WERI-Rb-1 (cell line): Measurements from ENCODE around the gene LASP1NB.
"Not testable (repeated sequence)": the region's sequence is repeated elsewhere in the genome, so short reads cannot be mapped to it uniquely, and the experiment has no call there.

Source experiments
- DNase-seq: peaks from one replicate; pipeline ENCODE4 v3.0.0-alpha.2; 2020
- H3K27ac ChIP-seq: fragments of 250-450 bp; sonication (Bioruptor Pico); 2 replicates; pipeline ENCODE4 v1.5.1; 2020; ENCODE audit warnings: mild to moderate bottlenecking, moderate library complexity
- H3K27me3 ChIP-seq: fragments of 250-450 bp; sonication (Bioruptor Pico); 2 replicates; pipeline ENCODE4 v1.5.1; 2021; ENCODE audit warnings: mild to moderate bottlenecking, low read depth, moderate library complexity; ENCODE audit not compliant: insufficient read depth, severe bottlenecking
- H3K36me3 ChIP-seq: fragments of 250-450 bp; sonication (Bioruptor Pico); 2 replicates; pipeline ENCODE4 v1.5.1; 2020; ENCODE audit warnings: mild to moderate bottlenecking, moderate library complexity
- H3K4me3 ChIP-seq: 2 replicates; pipeline ENCODE4 v1.5.1; 2011; ENCODE audit warnings: low read depth, mild to moderate bottlenecking, control low read depth, low read length
- H3K9me3 ChIP-seq: fragments of 250-450 bp; sonication (Bioruptor Pico); 2 replicates; pipeline ENCODE4 v1.5.1; 2021; ENCODE audit warnings: mild to moderate bottlenecking, moderate library complexity; ENCODE audit not compliant: severe bottlenecking
- TF ChIP-seq, protein P1 (sequence below): IDR thresholded peaks from 2 replicates; pipeline ENCODE4 v1.5.1; 2011; ENCODE audit warnings: low read depth, mild to moderate bottlenecking, control low read depth, inconsistent platforms, low read length

The LASP1NB gene

DNA sequence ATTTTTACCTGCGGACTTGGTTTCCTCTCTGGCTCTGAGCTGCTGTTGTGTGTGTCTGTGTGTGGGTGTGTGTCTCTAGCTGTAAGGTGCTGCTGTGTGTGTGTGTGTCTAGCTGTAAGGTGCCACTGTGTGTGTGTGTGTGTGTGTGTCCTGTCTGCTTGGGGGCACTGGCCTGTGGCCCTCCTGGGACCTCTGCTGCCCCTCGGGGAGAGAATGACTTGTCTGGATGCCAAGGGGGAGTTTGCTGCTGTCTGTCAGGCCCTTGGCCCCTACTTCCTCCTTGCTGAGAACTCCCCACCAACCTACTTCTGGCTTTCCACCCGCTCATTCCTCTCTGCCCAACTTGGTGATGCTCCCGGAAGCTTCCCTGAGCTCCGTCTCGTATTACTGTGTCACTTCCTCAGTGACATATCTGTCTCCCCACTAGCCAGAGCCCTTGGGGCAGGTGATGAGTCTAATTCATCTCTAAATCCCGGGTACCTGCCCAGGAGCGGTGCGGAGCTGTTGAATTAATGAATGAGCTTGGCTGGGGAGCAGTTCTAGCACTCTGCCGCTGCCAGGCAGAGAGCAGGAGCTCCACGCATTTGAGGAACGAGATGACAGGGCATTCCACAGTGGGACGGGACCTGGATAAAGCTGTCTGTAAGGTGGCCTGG, 3.5 kb upstream of the LASP1NB start:
- Histone ChIP-seq H3K36me3 (0 out of 2 replicates have a peak, but pooled peaks cover 3% of the 10 kb centered on the region), H3K9me3 (no peaks in the 10 kb centered on the region), H3K4me3 (no peak overlapping the region), H3K27ac (no peak overlapping the region), H3K27me3 (no peaks in the 10 kb centered on the region)
- TF ChIP-seq, protein P1, sequence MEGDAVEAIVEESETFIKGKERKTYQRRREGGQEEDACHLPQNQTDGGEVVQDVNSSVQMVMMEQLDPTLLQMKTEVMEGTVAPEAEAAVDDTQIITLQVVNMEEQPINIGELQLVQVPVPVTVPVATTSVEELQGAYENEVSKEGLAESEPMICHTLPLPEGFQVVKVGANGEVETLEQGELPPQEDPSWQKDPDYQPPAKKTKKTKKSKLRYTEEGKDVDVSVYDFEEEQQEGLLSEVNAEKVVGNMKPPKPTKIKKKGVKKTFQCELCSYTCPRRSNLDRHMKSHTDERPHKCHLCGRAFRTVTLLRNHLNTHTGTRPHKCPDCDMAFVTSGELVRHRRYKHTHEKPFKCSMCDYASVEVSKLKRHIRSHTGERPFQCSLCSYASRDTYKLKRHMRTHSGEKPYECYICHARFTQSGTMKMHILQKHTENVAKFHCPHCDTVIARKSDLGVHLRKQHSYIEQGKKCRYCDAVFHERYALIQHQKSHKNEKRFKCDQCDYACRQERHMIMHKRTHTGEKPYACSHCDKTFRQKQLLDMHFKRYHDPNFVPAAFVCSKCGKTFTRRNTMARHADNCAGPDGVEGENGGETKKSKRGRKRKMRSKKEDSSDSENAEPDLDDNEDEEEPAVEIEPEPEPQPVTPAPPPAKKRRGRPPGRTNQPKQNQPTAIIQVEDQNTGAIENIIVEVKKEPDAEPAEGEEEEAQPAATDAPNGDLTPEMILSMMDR: no peak
- DNase-seq: no peak

DNA sequence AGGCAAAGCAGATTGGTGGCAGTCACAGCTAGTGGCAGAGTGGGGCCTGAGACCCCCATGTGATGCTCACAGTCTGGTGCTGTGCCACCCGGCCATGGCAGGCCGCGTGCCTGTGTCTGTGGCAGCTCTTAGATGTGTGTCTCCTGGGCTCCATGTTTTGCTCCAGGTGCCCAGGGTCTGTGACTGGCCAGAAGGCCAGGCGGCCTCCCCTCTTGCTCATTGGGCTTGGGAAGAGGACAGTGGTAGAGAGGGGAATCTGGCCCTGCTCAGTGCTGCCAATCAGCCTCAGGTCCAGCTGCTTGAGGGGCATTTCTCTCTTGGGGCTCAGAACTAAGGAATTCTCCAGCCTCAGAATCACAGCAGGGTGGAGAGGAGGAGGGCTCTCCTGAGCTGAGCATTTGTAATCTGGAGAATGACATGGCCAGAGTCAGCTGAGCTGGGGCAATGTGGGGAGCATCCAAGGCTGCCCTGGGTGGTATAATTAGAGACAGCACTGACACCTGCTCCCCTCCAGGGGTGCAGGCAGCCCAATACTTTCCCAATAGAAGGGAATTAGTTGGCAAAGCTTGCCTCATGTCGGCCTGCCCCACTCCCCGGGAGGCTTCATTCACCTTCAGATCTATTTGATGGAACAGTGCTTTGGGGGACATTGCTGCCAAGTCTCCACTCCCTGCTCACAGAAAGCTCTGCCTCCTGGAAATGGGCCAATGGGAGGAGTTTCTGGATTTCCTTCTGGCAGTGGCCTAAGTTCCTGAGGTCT, 2.7 kb upstream of the LASP1NB start:
- no peaks in the 10 kb centered on the region for H3K27me3 ChIP-seq
- H3K9me3 ChIP-seq: no peaks in the 10 kb centered on the region
- no peak for DNase-seq
- TF ChIP-seq, protein P1: no peak
- H3K27ac ChIP-seq: no peak overlapping the region
- no peak overlapping the region for H3K4me3 ChIP-seq
- 0 out of 2 replicates have a peak, but pooled peaks cover 3% of the 10 kb centered on the region for H3K36me3 ChIP-seq

DNA sequence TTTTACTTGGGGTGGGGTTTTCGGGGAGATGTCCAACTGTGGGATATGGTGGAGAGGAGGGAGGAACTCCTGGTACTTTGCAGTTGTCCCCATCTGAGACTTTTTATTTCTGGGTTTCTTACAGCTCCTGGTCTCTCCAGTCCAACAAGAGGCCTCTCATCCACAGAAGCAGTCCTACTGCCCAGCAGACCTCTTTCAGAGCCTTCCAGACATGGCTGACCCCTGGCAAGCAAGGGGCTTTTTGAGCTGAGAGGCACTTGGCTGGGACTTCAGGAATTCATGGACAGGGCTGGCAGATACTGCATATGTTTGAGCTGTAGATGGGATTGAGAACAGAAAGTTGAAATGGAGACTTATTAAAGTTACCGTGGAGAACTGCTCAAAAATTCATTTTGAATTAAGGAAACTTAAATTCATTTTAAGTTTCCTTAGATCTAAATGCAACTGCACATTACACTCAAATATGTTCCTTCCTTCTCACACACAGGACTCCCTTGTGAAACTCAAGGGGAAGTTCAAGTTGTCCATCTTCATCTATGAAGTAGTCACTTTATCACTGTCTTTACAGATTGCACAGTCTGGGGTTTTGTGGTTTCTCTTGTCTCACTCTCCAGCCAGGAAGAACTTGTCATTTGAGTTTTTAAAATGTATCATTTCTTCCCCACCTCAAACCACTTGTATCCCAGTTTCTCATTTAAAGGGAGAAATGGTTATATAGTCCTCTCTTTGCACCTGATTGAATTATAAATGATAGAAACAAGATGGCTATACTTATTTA, 1.1 kb downstream of the LASP1NB start:
- H3K4me3 ChIP-seq: no peak overlapping the region
- H3K9me3 ChIP-seq: no peaks in the 10 kb centered on the region
- TF ChIP-seq, protein P1: no peak
- no peaks in the 10 kb centered on the region for H3K36me3 ChIP-seq
- no peaks in the 10 kb centered on the region for H3K27me3 ChIP-seq
- no peak for DNase-seq
- H3K27ac ChIP-seq: no peak overlapping the region

DNA sequence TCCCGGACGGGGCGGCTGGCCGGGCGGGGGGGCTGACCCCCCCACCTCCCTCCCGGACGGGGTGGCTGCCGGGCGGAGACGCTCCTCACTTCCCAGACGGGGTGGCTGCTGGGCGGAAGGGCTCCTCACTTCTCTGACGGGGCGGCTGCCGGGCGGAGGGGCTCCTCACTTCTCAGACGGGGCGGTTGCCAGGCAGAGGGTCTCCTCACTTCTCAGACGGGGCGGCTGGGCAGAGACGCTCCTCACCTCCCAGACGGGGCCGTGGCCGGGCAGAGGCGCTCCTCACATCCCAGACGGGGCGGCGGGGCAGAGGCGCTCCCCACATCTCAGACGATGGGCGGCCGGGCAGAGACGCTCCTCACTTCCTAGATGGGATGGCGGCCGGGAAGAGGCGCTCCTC, 5.4 kb downstream of the LASP1NB start:
- H3K4me3 ChIP-seq, H3K27ac ChIP-seq, H3K27me3 ChIP-seq, DNase-seq, H3K36me3 ChIP-seq, H3K9me3 ChIP-seq: not testable (repeated sequence)

DNA sequence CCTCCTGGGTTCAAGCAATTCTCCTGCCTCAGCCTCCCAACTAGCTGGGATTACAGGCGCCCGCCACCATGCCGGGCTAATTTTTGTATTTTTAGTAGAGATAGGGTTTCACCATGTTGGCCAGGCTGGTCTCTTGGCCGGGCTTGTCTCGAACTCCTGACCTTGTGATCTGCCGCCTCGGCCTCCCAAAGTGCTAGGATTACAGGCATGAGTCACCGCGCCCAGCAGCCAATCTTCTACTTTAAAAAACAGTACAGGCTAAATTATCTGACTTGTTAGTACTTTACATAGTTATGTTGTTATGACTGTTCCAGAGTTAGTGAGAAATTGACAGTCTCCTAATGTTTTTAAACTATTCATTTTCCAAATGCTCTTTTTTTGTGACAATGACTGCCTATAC, 8.5 kb downstream of the LASP1NB start:
- not testable (repeated sequence) for H3K9me3 ChIP-seq, H3K4me3 ChIP-seq, H3K27ac ChIP-seq, DNase-seq, H3K36me3 ChIP-seq, H3K27me3 ChIP-seq

DNA sequence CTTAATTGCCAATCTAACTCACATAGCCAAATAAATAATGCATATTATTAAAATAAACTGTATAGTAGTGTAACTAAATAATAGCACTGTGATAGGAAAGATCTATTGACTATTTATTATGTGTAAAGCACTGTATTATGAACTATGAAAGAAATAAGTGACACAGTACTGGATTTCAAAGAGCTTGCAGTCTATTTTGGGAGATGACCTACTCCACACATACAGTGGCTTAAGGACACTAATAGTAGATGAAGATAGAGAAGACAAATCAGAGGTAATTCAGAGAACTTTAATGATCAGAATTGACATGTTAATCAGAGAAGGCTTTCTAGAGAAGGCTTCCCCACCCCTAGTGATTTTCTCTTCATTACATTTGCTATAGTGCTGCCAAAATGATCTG, 14.6 kb downstream of the LASP1NB start:
- H3K9me3 ChIP-seq: no peaks in the 10 kb centered on the region
- TF ChIP-seq, protein P1: no peak
- H3K4me3 ChIP-seq: no peak overlapping the region
- no peak for DNase-seq
- no peak overlapping the region for H3K27ac ChIP-seq
- H3K36me3 ChIP-seq: no peaks in the 10 kb centered on the region
- H3K27me3 ChIP-seq: no peaks in the 10 kb centered on the region
